ENCODE results near the gene UGGT2.
"Not testable (repeated sequence)": the region's sequence is repeated elsewhere in the genome, so short reads cannot be mapped to it uniquely, and the experiment has no call there.

UGGT2 gene

GRCh38 chr13:95763601-95764000 lies 289.6 kb downstream of the UGGT2 start:
- no peak overlapping the region for H3K4me3 ChIP-seq (ENCODE audit: low read depth, low read length)
- TF ChIP-seq CTCF (IDR thresholded peaks at IDR 0.05; ENCODE audit: low read depth, low read length): no peak
- in situ Hi-C loops (cut with HindIII; ENCODE audit: low sequenced_read_pairs): no loop called here
- DNase-seq (ENCODE audit: low read depth, low spot score): no peak

GRCh38 chr13:95762626-95763025 lies 290.6 kb downstream of the UGGT2 start:
- DNase-seq (ENCODE audit: low read depth, low spot score); in situ Hi-C loops (cut with HindIII; ENCODE audit: low sequenced_read_pairs); H3K4me3 ChIP-seq (ENCODE audit: low read depth, low read length): not testable (repeated sequence)

GRCh38 chr13:95756072-95756471 lies 297.1 kb downstream of the UGGT2 start:
- no peak for TF ChIP-seq CTCF (IDR thresholded peaks at IDR 0.05; ENCODE audit: low read depth, low read length)
- DNase-seq (ENCODE audit: low read depth, low spot score): no peak
- in situ Hi-C loops (cut with HindIII; ENCODE audit: low sequenced_read_pairs): no loop called here
- H3K4me3 ChIP-seq (ENCODE audit: low read depth, low read length): no peak overlapping the region

- no peak for DNase-seq (ENCODE audit: low read depth, low spot score)
- no peak for TF ChIP-seq CTCF (IDR thresholded peaks at IDR 0.05; ENCODE audit: low read depth, low read length)
- no peak overlapping the region for H3K4me3 ChIP-seq (ENCODE audit: low read depth, low read length)
- in situ Hi-C loops (cut with HindIII; ENCODE audit: low sequenced_read_pairs): no loop called here
Measured at GRCh38 chr13:95754069-95754468, 299.1 kb downstream of the UGGT2 start.

GRCh38 chr13:95752677-95753076 lies 300.5 kb downstream of the UGGT2 start:
- no peak overlapping the region for H3K4me3 ChIP-seq (ENCODE audit: low read depth, low read length)
- DNase-seq (ENCODE audit: low read depth, low spot score): no peak
- in situ Hi-C loops (cut with HindIII; ENCODE audit: low sequenced_read_pairs): no loop called here
- no peak for TF ChIP-seq CTCF (IDR thresholded peaks at IDR 0.05; ENCODE audit: low read depth, low read length)

Data from astrocyte of the spinal cord (primary cell).